Activated CD8-positive, alpha-beta memory T cell treated with anti-CD3 and anti-CD28 coated beads, Interleukin-2, amount 50 U/mL, for 4 hours (primary cell): ENCODE measurements around the gene AADACL4.

Experiments used
- DNase-seq: peaks from one replicate; pipeline ENCODE4 v3.0.0-alpha.2; 2020

Gene AADACL4

DNA sequence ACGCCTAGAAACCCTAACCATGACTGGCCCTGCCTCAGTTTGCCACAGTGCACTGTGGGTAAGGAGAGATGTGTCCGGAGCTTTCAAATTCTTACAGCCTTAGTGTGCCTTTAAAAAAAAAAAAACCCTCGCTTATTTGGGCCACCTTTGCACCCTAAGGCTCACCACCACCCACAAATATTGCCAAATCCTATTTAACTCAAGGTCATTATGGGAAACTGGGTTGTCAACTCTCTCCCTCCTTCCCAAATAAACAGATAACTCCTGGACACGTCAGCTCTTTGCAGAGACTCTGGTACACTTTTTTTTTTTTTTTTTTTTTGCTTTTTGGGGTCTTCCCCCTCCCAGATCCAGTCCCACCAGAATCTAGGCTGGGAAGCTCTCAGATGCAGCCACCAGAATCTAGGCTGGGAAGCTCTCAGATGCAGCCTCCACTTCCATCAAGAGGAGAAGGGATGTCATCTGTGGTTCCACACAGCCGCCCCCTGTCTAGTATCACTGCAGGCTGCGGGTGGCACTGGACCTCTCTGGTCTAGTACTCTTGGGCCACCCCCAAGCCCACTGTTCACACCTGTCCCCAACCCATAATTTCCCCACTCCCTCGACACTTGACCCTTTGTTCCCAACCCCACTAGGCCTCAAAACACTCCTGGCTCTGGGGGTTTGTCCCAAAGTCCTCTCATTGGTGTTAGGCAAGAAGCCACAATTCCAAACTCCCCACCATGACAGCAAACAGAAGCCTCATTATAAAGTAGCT is 29.3 kb upstream of the AADACL4 start:
- no peak for DNase-seq

DNA sequence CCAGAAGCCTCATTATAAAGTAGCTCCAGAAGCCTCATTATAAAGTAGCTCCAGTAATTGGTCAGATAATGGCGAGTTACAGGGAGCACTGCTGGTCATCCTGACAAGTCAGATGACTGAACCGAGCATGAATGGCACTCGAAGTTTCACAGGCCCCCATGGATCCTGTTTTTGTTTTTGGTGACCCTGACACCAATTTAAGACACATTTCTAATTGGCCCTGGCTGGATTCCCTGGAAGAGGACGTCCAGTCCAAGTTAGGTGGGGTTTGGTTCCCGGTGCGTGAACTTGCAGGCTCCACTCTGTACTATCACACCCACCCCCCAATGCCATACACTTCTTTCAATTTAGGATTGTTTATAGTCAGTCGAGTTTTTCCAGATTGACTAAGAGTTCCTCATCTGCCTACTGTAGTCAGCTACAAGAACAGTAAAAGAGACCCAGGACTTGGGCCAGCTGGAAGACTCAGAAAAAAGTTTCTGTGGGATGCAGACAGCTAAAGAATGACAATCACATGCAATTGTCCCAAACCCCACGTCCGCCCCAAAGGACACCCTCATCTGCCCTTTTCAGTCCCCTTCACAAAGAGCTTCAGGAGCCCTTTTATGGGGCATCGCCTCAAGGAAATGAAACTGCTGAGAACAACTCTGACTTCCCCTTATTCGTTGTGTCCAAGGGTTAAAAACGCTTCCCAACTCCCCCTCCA is 28.6 kb upstream of the AADACL4 start:
- DNase-seq = no peak

DNA sequence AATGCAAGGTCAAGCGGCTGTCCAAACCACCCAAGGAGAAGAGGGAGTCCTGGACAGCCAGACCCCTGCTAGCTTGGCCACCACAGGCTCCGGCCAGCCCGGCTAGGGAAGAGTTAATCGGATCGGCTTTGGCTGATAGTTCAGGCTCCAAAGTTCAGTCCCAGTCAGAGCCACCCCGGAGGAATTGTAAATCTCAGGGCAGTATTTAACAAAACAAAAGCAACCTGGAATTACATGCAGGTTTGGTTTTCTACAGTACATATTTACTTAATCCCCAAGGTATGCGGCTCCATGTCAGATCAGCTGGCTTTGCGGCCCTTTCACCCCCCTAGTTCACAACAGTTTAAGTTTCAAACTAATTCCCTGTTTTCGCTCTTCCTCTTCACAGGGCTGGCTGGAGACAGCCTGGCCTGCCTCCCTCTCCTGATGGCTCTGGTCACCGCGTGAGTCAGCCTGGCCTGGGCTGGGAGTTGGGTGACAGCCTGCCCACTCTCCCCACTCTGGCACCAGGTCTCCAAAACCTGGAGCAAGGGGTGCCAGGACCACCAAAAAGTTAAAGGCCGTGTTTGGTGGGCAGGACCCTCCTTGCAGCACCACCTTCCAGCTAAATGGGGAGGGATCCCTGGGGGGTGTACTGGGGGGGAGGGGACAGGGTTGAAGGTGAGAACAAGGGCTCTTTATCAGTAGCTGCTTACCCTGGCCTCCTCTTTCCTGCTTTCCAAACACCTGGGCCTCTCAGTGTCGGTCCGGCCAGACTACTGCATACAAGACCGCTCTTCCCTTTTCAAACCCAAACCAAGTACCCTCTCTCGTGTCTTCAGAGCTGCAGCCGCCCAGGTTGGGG is 27.8 kb upstream of the AADACL4 start:
- DNase-seq = no peak

DNA sequence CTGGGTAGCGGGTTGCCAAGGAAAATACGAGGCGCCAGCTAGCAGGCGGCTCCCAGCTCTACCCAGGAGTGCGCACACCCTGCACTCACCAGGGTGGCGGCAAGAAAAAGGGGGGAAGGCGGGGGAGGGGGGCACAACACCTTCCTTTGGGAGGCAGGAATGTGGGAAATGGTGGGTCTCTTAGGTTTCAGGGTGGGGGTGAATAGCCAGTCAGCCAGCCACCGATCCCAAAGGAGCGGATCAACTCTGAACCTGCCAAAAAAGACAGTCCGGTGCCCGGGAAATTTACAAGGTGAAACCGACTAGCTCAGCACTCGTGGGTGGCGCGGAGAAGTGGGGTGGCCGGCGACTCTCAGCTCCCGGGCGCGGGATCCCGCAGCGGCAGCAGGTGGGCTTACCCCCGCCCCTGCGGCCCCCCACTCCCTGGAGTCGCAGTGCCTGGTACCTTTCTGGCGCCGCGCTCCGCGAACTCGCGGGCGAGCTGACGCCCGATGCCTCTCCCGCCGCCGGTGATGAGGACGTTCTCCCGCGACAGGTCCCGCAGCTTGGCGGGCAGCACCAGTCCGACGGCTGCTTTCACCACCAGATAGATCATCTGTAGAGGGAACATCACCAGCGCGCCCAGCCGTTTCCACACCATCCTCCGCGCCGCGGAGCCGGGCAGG is 27.0 kb upstream of the AADACL4 start:
- DNase-seq = peak; percentile 42

DNA sequence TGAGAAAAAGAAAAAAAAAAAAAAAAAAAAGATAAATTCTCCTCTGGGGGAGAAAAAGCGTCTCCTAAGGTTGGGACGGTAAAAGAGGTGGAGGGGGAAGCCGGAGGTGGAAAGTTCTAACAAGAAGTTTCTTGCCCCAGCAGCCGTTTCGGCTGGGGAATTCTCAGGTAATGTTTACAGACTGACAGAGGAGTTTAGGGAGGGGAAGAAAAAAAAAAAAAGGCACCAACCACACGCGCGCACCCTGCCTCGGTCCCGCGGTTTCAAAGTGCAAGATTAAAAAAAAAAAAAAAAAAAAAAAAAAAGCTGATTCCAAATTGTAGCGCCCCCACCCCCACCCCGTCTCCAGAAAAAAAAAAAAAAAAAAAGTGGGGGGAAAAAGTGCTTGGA is 26.4 kb upstream of the AADACL4 start:
- DNase-seq = peak; percentile 49

DNA sequence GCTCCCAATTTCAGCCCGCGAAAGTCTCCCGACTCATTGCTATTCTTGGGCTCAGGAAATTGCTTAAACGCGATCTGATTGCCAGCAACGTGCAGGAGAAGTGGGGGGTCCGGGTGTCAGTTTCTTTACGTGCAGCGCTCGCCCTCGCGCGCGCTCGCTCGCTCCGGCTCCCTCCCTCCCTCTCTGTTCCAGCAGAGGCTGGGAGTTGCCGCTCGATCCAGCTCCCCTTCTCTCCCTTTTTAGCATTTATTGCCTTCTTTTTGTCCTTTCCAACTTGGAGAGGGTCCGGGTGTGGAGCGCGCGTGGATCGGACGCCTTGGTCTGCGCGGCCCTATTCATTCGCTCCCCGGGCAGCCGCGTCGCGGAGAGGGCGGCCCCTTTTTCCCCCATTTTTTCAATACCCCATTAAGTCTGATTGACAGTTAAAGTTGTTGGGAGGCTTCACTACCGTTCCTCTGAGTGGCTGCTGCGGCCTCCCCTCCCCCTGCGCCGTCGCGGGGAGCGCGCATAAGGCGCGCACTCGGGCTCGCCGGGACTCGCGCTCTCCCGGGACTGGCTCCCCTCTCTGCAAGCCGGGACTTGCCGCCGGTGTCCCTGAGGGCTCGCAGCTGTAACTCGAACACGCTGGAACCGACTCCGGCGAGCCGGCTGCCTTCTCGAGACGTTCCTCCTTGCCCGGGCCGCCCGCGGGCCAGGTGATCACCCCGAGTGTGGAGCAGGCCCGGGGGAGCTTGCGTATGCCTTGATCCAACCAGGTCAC is 25.8 kb upstream of the AADACL4 start, which contains the start of gene DHRS3:
DHRS3 (minus strand) TSS at position 310 of the 760 bp plus-strand sequence. CDS start 862 bp downstream, outside the sequence.
- peak; percentile 65 for DNase-seq

DNA sequence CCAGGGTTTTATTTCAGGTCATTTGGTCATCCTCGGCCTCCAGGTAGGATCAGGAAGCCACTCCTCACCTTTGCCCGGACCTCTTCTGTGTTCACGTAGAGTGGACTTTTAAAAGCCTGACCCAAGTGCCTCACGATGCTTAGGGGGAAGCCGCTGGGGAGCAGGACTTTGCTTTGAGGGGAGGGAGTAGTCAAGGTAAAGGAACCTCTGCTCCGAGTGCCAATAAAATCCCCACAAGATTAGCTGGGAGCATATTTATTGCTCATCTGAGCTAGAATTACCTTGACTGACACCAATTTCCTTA is 25.3 kb upstream of the AADACL4 start:
- no peak for DNase-seq

DNA sequence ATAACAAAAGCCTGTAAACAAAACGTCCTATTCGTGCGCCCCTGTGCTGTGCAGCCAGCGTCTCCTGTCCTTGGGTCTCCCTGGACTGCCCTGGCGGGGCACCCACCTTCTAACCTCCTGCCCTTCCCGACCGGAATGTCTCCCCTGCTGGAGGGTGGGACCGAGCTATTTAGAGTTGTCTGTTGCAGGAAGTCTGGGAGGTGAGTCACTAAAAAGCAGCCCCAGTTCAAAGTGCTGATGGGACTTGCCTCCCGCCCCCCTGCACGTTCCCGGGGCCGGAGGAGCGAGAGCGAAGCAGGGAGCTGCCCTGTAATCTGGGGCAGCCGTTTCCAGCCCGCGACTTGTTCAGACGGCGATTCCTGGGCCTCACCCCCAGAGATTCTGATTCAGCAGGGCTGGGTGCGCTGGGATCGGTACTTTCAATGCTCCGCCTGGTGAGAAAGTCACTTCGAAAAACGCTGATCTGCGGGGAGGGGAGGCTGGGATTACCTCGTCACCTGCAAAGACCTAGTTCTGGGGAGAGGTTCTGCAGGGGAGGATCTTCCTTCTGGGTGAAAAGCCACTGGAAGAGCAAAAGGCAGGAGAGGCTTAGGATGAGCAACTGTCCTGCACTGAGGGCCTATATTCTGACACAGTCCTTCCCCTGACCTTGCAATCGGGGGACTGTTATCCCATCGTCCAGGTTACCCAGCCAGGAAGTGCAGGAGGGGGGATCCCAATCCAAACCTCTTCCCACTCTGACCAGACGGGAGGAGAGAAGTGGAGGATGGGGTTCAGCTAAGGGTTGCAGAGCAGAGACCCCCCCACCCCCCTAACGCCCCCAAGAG is 24.7 kb upstream of the AADACL4 start:
- DNase-seq = peak; percentile 61

DNA sequence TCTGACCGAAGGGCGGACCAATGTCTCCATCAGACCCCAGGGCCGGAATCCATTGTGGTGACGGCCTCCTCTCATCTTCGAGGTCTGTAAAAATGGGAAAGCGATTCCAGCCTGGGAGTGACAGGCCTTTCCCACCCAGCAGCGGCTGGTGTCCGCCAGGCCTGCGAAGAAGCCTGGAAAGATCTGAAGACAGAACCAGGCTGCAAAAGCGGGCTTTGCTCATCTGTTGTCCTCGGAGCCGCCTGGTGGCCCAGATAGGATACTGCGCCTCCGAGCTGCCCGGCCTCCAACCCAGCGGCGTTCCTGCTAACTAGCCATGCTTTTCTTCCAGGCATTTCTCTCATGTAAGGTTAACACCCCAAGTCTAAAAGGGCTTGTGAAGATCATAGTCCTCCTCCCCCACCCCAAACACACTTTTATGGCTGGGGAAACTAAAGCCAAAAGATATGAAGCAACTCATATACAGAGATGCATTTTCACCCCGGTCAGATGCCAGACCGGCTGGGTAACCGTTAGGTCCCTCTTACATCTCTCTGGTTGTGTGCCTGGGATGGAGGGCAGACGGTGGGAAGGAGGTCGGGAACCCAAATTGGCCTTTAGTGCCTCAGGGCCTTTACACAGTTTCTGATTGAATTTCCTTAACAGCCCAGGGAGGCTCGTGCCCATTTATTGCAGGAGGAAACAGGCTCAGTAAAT is 23.9 kb upstream of the AADACL4 start:
- DNase-seq = peak; percentile 78

DNA sequence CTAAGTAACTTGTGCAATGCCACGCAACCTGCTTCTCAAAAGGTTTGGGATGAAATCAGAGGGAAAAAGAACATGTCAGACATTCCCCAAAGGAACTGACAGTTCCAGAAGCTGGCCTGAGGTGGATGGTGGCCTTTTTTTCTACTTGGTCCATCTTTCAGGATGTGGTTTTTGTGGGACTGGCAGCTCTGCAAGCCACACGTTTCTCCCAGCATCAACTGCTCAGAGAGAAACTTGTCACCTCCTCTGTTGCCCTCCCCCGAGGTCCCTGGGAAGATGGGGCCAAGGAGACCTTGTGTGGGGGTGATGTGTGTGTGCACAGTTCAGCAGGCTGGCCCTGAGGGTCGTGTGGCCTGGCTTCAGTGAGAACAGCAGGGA is 23.4 kb upstream of the AADACL4 start:
- no peak for DNase-seq

DNA sequence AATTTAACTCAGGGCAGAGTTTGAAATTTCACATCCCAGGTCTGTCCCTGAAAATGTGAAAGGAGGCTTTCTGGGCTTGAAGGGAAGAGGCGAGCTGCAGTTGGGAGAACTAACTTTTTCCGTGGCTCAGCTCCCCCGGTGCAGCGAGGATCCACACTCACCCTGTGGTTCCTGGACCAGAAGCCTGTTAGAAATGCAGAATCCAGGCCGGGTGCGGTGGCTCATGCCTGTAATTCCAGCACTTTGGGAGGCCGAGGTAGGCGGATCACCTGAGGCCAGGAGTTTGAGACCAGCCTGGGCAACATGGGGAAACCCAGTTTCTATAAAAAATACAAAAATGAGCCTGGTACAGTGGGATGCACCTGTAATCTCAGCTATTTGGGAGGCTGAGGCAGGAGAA is 23.0 kb upstream of the AADACL4 start:
- DNase-seq = no peak

DNA sequence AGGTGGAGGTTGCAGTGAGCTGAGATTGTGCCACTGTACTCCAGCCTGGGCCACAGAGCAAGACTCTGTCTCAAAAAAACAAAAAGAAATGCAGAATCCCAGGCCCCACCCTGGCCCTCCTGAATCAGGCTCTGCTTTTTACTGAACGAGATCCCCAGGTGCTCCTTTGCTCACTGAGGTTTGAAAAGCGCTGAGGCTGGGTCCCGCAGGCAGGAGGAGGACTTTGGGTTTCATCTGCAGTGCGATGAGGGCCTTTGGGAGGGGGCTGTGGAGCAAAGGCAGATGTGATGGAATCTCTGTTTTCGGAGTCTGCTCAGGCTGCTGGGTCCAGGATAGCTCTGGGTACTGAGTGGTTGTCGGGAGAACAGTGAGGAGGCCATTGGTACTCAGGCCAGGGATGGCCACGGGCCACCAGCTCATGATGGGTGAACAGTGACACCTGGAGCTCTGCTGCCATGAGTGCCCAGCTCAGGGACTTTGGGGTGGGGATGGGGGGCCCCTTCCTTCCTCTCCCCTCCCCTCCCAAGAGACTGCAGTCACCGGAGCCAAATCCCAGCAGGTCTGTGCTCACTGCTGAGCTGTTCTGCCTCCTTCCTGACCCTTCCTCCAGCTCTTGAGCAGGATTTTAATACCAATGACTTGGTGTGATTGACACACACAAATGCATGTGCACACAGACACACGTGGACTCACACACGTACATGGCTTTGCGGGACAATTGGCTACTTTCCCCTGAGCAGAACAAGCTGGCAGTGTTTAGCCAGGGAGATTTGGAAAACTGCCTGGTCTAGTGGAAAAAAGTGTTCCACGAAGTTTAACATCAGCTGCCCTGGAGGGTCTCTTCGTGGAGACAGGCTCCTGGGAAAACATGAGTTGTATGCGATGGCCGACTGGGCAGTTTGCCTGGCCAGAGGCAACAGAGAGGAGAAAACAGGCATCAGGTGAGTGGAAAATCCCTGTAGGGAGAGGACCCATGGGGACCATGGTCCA is 22.2 kb upstream of the AADACL4 start:
- DNase-seq = no peak

DNA sequence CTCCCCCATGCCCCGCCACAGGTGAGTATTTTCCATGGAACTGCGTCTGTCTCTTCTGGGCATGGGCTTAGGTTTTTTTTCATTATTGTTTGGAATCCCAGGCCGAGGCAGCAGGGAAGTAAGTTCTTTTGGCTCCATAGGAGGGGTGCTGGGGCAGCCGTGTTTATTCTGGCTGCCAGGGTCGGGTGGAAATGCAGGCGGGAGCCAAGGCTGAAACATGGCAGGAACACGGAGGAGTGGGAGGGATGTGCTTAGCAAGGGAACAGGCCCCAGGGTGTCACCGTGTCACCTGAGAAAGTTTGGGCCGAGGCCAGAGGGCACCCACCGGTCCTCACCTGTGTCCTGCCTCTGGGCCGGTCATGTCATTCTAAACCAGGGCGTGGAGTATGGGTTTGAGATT is 21.4 kb upstream of the AADACL4 start:
- no peak for DNase-seq

DNA sequence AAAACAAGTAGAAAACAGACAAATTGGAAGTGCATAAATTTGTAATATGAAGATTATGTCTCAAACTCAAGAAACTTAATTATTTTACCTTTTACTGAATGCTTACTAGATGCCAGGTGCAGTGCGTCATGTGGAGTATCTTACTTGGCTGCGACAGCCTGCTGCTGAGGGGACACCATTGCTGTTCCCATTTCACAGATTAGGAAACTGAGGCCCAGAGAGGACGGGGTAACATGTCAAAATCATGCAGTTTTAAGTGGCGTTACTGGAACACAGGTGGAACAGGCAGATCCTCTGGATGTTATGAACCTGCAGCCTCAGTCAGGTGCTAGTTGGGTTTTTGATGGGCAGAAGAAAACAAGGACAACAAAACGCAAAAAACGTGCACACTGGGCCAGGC is 18.6 kb upstream of the AADACL4 start:
- DNase-seq = no peak

DNA sequence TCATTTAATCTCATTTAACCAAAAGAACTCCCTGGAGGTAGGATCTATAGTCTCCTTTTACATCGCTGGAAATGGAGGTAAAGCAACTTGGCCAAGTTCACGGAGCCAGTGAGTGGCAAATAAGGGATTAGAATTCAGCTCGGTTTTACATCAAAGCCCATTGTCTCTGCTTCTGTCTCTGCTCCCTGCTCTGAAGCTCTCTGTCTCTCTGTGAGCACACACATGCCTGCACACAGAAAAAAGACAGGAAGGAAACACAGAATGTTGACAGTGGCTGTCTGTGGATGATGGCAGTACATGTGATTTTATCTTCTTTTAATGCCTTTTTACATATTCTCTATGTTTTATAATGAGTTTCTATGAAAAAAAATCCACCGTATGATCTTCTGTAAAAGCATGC is 17.0 kb upstream of the AADACL4 start:
- no peak for DNase-seq

DNA sequence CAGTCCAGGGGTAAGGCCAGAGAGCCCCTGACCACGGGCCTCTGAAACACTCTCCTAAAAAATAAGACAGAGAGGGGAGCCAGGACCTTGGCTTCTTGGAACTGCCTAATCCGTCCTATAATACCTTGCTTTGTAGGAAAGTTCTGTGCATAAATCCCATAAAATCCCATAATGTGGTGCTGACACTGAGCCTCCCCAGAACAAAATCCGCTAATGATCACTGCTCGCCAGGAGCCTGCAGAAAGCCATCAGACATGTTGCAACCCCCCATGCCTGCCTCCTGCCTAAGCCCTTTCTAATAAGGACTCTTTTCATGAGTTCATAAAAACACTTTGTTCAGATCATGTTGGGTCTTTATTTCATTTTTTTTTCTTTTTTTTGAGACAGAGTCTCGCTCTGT is 16.6 kb upstream of the AADACL4 start:
- DNase-seq = no peak

DNA sequence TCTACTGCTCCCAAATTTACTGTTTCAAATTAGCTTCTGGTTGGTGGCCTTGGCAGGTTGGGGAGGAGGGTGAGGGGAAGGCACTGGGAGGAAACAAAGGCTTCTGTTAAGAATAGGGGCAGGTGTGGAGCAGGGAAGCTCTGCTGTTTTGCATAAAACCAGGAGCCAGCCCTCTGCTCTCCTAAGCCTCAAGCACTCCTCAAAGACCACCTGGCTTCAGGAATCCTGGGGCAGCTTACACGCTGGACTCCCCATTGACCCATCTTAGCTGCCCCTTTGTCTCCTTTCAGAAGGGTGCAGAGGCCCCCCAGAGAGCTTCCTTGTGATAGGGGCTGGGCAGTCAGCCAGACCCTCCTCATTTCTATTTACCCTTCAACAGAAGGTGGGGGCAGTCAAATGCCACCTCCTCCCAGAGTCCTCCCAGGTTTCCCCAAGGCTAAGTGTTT is 14.4 kb upstream of the AADACL4 start:
- DNase-seq = no peak

DNA sequence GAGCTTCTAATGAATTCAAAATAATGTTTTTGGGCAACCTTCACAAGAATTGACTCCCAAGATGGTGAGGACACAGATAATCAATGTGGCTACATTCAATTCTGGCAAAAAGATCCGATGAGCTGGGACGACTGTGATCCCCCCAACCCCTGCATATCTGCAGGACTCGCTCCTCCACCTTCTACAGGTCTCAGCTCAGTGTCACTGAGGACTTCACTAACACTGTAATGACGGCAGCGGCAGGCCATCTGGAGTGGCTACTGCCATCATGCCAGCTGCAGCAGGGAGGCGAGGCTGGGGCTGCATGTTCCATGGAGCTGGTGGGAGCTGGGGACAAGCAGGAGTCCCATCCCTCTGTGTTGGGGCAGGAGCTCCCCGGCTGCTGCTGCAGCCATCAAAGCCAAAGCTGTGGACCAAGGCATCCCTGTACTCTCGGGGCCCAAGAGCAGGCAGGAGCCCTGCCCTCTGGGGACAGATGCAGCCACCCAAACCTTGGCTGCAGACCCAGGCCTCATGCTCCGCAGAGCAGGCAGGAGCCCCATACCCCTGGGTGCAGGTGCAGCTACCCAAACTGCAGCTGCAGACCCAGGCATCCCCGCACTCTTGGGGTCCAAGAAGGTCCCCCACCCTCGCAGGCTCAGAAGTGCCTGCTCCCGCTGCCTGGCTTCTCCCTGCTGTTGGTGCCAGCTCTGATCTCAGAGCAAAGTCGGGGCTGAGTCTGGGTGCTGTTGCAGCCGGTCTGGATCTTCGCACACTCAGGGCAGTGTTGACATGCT is 13.7 kb upstream of the AADACL4 start:
- DNase-seq = no peak
